Small intestine (tissue), 7 donors: Measurements from ENCODE around the gene PPP1R9B. TPM values are rescaled to one million over a fixed set of nuclear protein-coding genes. Genes with fewer than 3 reads are reported as not detected.

Experiments
- DNase-seq, 2 donors: peaks; one replicate each; pipeline versions ENCODE4 v3.0.0 to v3.0.0-alpha.2; 2013
- FAIRE-seq: peaks from 2 replicates; lab custom pipeline; 2012; peaks lifted over from hg19 to GRCh38; lab: Jason Lieb, UNC
- H3K27ac ChIP-seq, 3 donors: one replicate each; pipeline ENCODE4 v1.5.1; 2013; ENCODE audit warnings: low read length in 2 of 3, mild to moderate bottlenecking in 2 of 3, control low read depth in 1 of 3, inconsistent platforms in 1 of 3, low read depth in 1 of 3, moderate library complexity in 1 of 3
- H3K27me3 ChIP-seq, 3 donors: one replicate each; pipeline ENCODE4 v1.6.1; 2013; ENCODE audit warnings: low read length in 3 of 3, inconsistent platforms in 1 of 3; ENCODE audit not compliant: control insufficient read depth in 3 of 3, insufficient read depth in 3 of 3
- H3K36me3 ChIP-seq, 3 donors: one replicate each; pipeline ENCODE4 v1.6.1; 2013; ENCODE audit warnings: low read length in 3 of 3, inconsistent platforms in 1 of 3, low read depth in 1 of 3, mild to moderate bottlenecking in 1 of 3, moderate library complexity in 1 of 3; ENCODE audit not compliant: control insufficient read depth in 3 of 3, insufficient read depth in 2 of 3
- H3K4me1 ChIP-seq, 3 donors: one replicate each; pipeline ENCODE4 v1.6.1; 2013; ENCODE audit warnings: low read length in 2 of 3, inconsistent platforms in 1 of 3, low read depth in 1 of 3, mild to moderate bottlenecking in 1 of 3, moderate library complexity in 1 of 3; ENCODE audit not compliant: control insufficient read depth in 3 of 3, insufficient read depth in 2 of 3
- H3K4me3 ChIP-seq, 3 donors: one replicate each; pipeline ENCODE4 v1.5.1; 2013; ENCODE audit warnings: low read length in 3 of 3, control low read depth in 1 of 3, inconsistent platforms in 1 of 3, low read depth in 1 of 3, mild to moderate bottlenecking in 1 of 3, moderate library complexity in 1 of 3
- H3K9me3 ChIP-seq, 2 donors: one replicate each; pipeline ENCODE4 v1.6.1; 2013; ENCODE audit warnings: low read depth in 1 of 2, low read length in 1 of 2; ENCODE audit not compliant: control insufficient read depth in 2 of 2, insufficient read depth in 1 of 2
- WGBS, 3 donors: extraction: QIAGEN DNeasy Blood & Tissue Kit; methylation state at CpG; one replicate each; pipeline ENCODE4 v1.1.7; 2013; 5-methylcytosine and 5-hydroxymethylcytosine counted together
- polyA plus RNA-seq, 4 donors: library from polyadenylated mRNA; stranded (reverse) in 3 of 4; unstranded in 1 of 4; fragments of 200-250 nt in 3 of 4; fragments of 120-200 nt in 1 of 4; gene quantifications; one replicate each; pipeline versions ENCODE4 v1.2.1 to v1.2.3, GENCODE V29; 2013
- donor health status: healthy with polysubstance abuse.
- donor health status: control.
- donor health status: control.
- donor health status: Bipolar disorder and iron deficiency.
- donor health status: healthy.

The PPP1R9B gene
- polyA plus RNA-seq, 4 donors, result 14.1 to 31.8 (median 21.6) TPM

DNA sequence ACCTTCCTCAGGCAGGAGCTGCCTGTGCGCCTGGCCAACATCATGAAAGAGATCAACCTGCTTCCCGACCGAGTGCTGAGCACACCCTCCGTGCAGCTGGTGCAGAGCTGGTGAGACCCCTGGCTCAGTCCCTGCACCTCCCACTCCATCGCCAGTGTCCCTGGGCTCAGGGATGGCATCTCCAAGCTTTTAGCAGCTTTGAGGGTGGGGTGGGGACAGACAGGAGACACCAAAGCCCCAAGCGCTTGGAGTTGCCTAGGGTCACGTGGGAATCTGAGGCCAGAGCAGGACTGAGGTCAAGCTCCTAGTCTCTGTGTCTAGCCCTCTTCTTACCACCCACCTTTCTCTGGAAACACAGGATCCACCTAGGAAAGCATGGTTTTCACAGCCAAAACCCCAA, 53.0 kb downstream of the PPP1R9B start:
- 28 to 70% (median 53%) methylated on average over 7 of the region's 7 CpGs for WGBS, 3 donors
- H3K4me1 ChIP-seq, result peaks cover 7 to 62% (median 9%) of the 10 kb centered on the region in 3 donors
- FAIRE-seq (no peak), DNase-seq (no peak)
- H3K27ac ChIP-seq, result peak overlapping the region in 2 of 3 donors; percentile 2
- H3K36me3 ChIP-seq, result peaks cover 0 to 43% (median 6%) of the 10 kb centered on the region in 3 donors
- no peaks in the 10 kb centered on the region for H3K9me3 ChIP-seq
- no peak overlapping the region for H3K4me3 ChIP-seq
- H3K27me3 ChIP-seq, result no peaks in the 10 kb centered on the region

DNA sequence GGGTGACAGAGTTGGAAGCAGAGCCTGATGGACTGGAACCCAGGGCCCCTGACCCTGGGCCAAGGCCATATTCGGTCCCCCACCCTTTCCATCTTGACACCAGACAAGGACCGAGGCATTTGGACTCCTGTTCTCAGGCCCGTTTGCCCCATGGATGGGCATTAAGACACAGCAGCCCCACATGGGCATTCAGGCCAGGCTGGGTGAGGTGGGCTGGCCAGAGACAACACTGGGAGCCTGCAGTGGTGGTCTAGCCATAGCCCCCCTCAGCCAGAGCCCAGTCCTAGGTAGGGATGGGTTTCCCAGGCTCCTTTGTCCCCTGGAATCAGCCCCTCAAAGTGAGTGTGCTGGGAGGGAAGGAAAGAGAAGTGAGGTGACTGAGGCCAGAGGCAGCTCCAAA, 53.7 kb downstream of the PPP1R9B start:
- H3K4me3 ChIP-seq, result peak overlapping the region in 2 of 3 donors; percentile 77 to 93
- 29 to 64% (median 63%) methylated on average over 3 of the region's 3 CpGs for WGBS, 3 donors
- no peak for DNase-seq
- FAIRE-seq, result no peak
- H3K36me3 ChIP-seq, result peaks cover 0 to 41% (median 6%) of the 10 kb centered on the region in 3 donors
- H3K27ac ChIP-seq, result peak overlapping the region in 2 of 3 donors; percentile 2 to 76
- H3K4me1 ChIP-seq, result peaks cover 7 to 56% (median 9%) of the 10 kb centered on the region in 3 donors
- H3K9me3 ChIP-seq, result no peaks in the 10 kb centered on the region
- H3K27me3 ChIP-seq, result no peaks in the 10 kb centered on the region

DNA sequence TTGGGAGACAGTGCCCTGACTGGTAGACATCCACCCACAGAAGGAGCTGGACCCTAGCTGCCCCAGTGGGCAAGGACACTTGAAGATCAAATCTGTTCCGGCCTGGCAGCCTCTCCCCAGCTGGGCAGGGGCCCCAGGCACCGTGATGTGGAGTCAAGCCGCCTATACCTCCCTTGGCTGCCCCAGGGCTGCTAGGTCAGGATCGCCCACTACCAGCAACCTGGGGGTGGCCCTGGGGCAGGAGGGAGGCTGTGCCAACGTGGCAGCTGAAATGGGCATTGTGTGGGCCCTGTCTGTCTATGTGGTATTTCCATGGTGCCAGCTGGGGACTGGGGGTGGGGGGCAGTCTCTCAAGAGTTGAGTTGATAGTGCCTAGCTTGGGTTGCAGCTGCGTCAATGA, 54.4 kb downstream of the PPP1R9B start:
- H3K4me3 ChIP-seq, result peak overlapping the region in 2 of 3 donors; percentile 77 to 93
- H3K27ac ChIP-seq, result peak overlapping the region; percentile 73 to 87 (median 76)
- 6 to 26% (median 25%) methylated on average over 6 of the region's 6 CpGs for WGBS, 3 donors
- H3K27me3 ChIP-seq, result no peaks in the 10 kb centered on the region
- FAIRE-seq, result no peak
- DNase-seq, result peak in 1 of 2 donors; percentile 37
- no peaks in the 10 kb centered on the region for H3K9me3 ChIP-seq
- H3K36me3 ChIP-seq, result peaks cover 0 to 44% (median 6%) of the 10 kb centered on the region in 3 donors
- peaks cover 7 to 49% (median 7%) of the 10 kb centered on the region in 3 donors for H3K4me1 ChIP-seq

DNA sequence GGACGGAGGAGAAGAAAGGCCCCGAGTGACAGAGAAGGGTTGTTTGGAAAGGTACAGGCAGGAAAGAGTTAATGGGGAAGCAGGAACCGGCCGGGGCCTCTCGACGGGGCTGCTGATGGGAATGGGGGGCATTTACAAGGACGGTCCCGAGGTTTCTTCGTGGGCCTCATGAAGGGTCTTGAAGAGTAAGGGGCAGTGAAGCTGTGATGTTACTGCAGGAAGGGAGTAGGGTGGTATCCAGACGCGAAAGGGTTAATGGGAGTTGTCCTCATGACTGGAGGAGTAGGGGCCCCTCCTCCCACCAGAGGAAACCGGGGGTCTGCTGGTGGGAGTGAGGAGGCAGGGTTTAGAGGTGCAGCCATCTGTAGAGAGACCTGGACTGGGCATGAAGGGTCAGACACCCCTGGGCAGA, 54.8 kb downstream of the PPP1R9B start:
- Histone ChIP-seq H3K4me3 (peak overlapping the region; percentile 77 to 98 (median 93)), H3K4me1 (peaks cover 5 to 45% (median 7%) of the 10 kb centered on the region in 3 donors), H3K27ac (peak overlapping the region; percentile 73 to 87 (median 76)), H3K36me3 (peaks cover 0 to 46% (median 6%) of the 10 kb centered on the region in 3 donors), H3K27me3 (no peaks in the 10 kb centered on the region), H3K9me3 (no peaks in the 10 kb centered on the region)
- peak in 1 of 2 donors; percentile 50 for DNase-seq
- FAIRE-seq, result no peak
- 0 to 3% (median 1%) methylated on average over 12 of the region's 12 CpGs for whole genome bisulfite sequencing, 3 donors

DNA sequence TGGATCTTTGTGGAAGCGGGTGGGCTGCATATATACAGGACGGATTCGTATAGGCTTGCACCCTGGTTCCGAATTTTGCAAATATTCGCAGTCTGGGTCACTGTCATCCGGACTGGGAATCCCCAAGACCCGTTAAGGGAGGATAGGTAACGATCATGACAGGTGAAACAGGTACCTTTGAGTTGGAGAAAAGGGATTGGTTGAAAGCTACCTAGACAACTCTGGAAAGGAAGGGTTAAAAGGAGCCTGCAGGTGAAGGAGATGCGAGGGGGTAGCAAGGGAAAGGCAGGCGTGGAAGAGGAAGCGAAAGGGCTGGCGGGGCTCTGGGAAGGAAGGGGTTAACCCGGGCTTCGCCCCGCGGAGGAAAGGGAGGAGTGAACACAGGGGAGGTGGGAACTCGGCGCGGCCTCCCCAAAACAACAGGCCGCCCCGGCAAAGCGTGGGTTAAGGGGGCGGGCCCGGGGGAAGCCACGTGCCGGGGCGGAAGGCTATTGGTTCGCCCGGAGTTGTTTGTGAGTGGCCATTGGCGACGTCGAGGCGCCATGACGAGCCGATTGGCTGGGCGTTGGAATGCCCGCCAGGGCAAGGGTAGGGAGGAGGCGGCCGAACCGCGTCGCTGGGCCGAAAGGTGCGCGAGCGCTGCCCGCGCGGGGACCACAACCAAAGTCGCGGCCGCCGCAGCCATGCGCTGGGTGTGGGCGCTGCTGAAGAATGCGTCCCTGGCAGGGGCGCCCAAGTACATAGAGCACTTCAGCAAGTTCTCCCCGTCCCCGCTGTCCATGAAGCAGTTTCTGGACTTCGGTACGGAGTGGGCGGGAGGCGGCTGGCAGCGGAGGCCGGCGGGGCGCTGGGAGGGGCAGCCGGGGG, 55.5 kb downstream of the PPP1R9B start, which contains the start of gene PDK2:
Gene PDK2, plus strand, starts transcription at position 599 of the 867 bp plus-strand sequence. Its CDS starts 85 bp downstream, at position 684.
- peak; percentile 97 for DNase-seq
- Histone ChIP-seq H3K27me3 (no peaks in the 10 kb centered on the region), H3K4me1 (peaks cover 4 to 38% (median 5%) of the 10 kb centered on the region in 3 donors), H3K27ac (peak within 1 kb of the TSS; percentile 73 to 87 (median 76)), H3K36me3 (peaks cover 0 to 45% (median 7%) of the 10 kb centered on the region in 3 donors), H3K9me3 (no peaks in the 10 kb centered on the region), H3K4me3 (peak within 1 kb of the TSS; percentile 77 to 98 (median 93))
- 0 to 1% (median 1%) methylated on average over 56 to 68 of the region's 68 CpGs for WGBS, 3 donors
- FAIRE-seq, result no peak

DNA sequence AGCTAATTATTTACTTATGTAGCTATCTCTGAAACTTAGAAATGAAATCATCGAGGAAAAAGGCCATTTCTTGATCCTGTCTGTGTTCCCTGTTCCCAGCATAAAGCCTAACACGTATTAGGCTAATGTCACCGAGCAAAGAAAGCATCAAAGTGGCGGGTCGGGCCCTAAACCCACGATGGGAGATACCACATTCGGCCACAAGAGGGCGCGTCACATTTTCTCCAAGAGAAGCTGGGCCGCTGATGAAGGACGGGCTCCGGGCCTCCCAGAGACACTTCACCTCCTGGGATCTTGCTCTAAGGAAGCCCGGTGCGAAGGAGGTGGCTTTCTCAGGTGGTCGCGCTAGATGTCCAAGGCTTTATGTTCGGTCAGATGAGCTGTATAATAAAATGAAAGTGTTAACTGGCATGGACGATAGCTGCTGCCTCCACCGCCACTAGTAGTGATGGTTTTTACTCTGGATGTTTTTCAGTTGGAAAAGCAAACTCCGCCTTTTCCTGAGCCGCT, 56.2 kb downstream of the PPP1R9B start:
- H3K27ac ChIP-seq, result peak overlapping the region; percentile 20 to 82 (median 73)
- H3K9me3 ChIP-seq, result no peaks in the 10 kb centered on the region
- DNase-seq (peak; percentile 91 to 95), FAIRE-seq (no peak)
- WGBS, 3 donors, result 0% methylated on average over 21 of the region's 21 CpGs
- peak overlapping the region; percentile 42 to 77 (median 52) for H3K4me3 ChIP-seq
- no peaks in the 10 kb centered on the region for H3K27me3 ChIP-seq
- H3K36me3 ChIP-seq, result peaks cover 0 to 46% (median 12%) of the 10 kb centered on the region in 3 donors
- peaks cover 2 to 33% (median 5%) of the 10 kb centered on the region in 3 donors for H3K4me1 ChIP-seq

DNA sequence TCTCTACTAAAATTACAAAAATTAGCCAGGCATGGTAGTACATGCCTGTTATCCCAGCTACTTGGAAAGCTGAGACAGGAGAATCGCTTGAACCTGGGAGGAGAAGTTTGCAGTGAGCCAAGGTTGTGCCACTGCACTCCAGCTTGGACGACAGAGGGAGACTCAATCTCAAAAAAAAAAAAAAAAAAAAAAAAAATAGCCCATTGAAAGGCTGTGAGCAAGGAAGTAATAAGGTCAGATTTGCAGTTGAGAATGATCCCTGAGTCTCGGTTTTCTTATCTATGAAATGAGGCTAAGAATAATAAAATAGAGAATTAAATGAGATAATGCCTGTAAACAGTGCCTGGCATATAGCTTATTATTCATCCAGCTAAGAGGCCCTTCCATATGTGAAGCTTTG, 56.7 kb downstream of the PPP1R9B start:
- 14 to 41% (median 21%) methylated on average over 3 of the region's 3 CpGs for WGBS, 3 donors
- DNase-seq (no peak), FAIRE-seq (no peak)
- Histone ChIP-seq H3K4me1 (peaks cover 2 to 28% (median 5%) of the 10 kb centered on the region in 3 donors), H3K27ac (no peak overlapping the region), H3K4me3 (no peak overlapping the region), H3K27me3 (no peaks in the 10 kb centered on the region), H3K9me3 (no peaks in the 10 kb centered on the region), H3K36me3 (peaks cover 0 to 46% (median 14%) of the 10 kb centered on the region in 3 donors)

DNA sequence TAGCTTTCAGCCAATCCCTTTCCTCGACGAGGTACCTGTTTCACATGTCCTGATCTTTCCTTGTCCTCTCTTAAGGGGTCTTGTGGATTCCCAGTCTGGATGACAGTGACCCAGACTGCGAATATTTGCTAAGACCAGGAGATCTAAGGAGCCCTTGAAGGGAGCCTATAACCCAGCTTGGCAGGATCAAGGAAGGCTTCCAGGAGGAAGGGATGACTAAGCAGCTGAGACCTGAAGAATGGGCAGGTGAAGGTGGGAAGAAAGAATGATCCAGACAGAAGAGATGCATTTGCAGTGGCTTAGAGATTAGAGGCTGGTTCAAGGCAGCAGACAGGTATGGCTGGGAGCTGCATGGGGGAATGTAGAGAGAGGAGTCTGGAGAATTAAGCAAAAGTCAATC, 57.2 kb downstream of the PPP1R9B start:
- peaks cover 0 to 46% (median 13%) of the 10 kb centered on the region in 3 donors for H3K36me3 ChIP-seq
- H3K27me3 ChIP-seq, result no peaks in the 10 kb centered on the region
- 84 to 90% (median 88%) methylated on average over 3 of the region's 3 CpGs for WGBS, 3 donors
- H3K9me3 ChIP-seq, result no peaks in the 10 kb centered on the region
- no peak overlapping the region for H3K4me3 ChIP-seq
- FAIRE-seq (no peak), DNase-seq (no peak)
- no peak overlapping the region for H3K27ac ChIP-seq
- H3K4me1 ChIP-seq, result peaks cover 2 to 23% (median 5%) of the 10 kb centered on the region in 3 donors
